Uterus (tissue), 4 donors: ENCODE data around the gene DNMT1. TPM values are rescaled to one million over a fixed set of nuclear protein-coding genes. Genes with fewer than 3 reads are reported as not detected.

Experiments
- DNase-seq, 2 donors: peaks; one replicate each; pipeline ENCODE4 v3.0.0-alpha.2; 2019 to 2020
- H3K27ac ChIP-seq, 2 donors: fragments of 200-600 bp; sonication (generic); 1 replicate in 1 of 2; 2 replicates in 1 of 2; pipeline ENCODE4 v1.5.1; 2016 to 2018
- H3K27me3 ChIP-seq, 2 donors: fragments of 200-600 bp; sonication (generic); one replicate each; pipeline ENCODE4 v1.5.1; 2018 to 2019; ENCODE audit warnings: control low read depth in 1 of 2
- H3K36me3 ChIP-seq, 2 donors: fragments of 200-600 bp; sonication (generic); one replicate each; pipeline ENCODE4 v1.5.1; 2019; ENCODE audit warnings: control low read depth in 1 of 2
- H3K4me1 ChIP-seq, 2 donors: fragments of 200-600 bp; sonication (generic); one replicate each; pipeline ENCODE4 v1.5.1; 2018 to 2019; ENCODE audit warnings: control low read depth in 1 of 2
- H3K4me3 ChIP-seq, 2 donors: fragments of 200-600 bp; sonication (generic); 1 replicate in 1 of 2; 2 replicates in 1 of 2; pipeline ENCODE4 v1.5.1; 2018 to 2019; ENCODE audit warnings: mild to moderate bottlenecking in 1 of 2
- H3K9me3 ChIP-seq, 2 donors: fragments of 200-600 bp; sonication (generic); one replicate each; pipeline ENCODE4 v1.5.1; 2019; ENCODE audit warnings: control low read depth in 1 of 2
- POLR2A ChIP-seq, 2 donors: fragments of 450-650 bp; IDR thresholded peaks; one replicate each; pipeline ENCODE4 v1.6.1; 2016; ENCODE audit warnings: antibody characterized with exemption in 2 of 2, mild to moderate bottlenecking in 1 of 2, moderate library complexity in 1 of 2
- intact Hi-C: fragments of 100-400 bp; cut with DNase I; formaldehyde crosslinking; loops from one replicate; pipeline ENCODE4 v1.15.1; 2023; ENCODE audit warnings: low total_unique reads
- total RNA-seq, 4 donors: library from RNA; depleted of rRNA in 3 of 4; stranded (reverse); fragments of >200 nt in 3 of 4; gene quantifications; one replicate each; pipeline versions ENCODE4 v1.1.0 to v1.2.4, GENCODE V29; 2014 to 2023
- TF ChIP-seq, protein P1 (sequence below), 4 experiments: fragments of 200-600 bp in 2 of 4; fragments of 450-650 bp in 2 of 4; sonication (generic) in 2 of 4; IDR thresholded peaks; one replicate each; pipeline ENCODE4 v1.5.1; 2016 to 2019; ENCODE audit warnings: antibody characterized with exemption in 4 of 4, mild to moderate bottlenecking in 2 of 4, moderate library complexity in 1 of 4
- donor health status: DM: yes; HTN: yes; CAD: no.

Gene DNMT1
- total RNA-seq, 4 donors from 2014 or later = 37.6 to 134 (median 67.9) TPM

DNA sequence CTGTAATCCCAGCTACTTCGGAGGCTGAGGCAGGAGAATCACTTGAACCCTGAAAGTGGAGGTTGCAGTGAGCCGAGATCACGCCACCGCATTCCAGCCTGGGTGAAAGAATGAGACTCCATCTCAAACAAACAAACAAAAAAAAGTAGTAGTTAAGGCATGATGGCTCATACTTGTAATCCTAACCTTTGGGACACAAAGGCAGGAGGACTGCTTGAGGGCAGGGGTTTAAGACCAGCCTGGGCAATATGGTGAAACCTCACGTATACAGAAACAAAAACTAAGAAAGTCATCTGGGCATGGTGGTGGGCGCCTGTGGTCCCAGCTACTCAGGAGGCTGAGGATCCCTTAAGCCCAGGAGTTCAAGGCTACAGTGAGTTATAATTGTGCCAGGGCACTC is 1.8 kb downstream of the DNMT1 start:
- Histone ChIP-seq H3K4me3 (no peak overlapping the region), H3K27ac (no peak overlapping the region), H3K27me3 (no peaks in the 10 kb centered on the region), H3K36me3 (no peaks in the 10 kb centered on the region), H3K9me3 (no peaks in the 10 kb centered on the region), H3K4me1 (peaks cover 0 to 14% of the 10 kb centered on the region in 2 donors)
- no peak for TF ChIP-seq POLR2A (IDR thresholded peaks at IDR 0.05)
- TF ChIP-seq, protein P1, sequence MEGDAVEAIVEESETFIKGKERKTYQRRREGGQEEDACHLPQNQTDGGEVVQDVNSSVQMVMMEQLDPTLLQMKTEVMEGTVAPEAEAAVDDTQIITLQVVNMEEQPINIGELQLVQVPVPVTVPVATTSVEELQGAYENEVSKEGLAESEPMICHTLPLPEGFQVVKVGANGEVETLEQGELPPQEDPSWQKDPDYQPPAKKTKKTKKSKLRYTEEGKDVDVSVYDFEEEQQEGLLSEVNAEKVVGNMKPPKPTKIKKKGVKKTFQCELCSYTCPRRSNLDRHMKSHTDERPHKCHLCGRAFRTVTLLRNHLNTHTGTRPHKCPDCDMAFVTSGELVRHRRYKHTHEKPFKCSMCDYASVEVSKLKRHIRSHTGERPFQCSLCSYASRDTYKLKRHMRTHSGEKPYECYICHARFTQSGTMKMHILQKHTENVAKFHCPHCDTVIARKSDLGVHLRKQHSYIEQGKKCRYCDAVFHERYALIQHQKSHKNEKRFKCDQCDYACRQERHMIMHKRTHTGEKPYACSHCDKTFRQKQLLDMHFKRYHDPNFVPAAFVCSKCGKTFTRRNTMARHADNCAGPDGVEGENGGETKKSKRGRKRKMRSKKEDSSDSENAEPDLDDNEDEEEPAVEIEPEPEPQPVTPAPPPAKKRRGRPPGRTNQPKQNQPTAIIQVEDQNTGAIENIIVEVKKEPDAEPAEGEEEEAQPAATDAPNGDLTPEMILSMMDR (IDR thresholded peaks at IDR 0.05) = no peak
- no peak for DNase-seq
- intact Hi-C loops = no loop called here

DNA sequence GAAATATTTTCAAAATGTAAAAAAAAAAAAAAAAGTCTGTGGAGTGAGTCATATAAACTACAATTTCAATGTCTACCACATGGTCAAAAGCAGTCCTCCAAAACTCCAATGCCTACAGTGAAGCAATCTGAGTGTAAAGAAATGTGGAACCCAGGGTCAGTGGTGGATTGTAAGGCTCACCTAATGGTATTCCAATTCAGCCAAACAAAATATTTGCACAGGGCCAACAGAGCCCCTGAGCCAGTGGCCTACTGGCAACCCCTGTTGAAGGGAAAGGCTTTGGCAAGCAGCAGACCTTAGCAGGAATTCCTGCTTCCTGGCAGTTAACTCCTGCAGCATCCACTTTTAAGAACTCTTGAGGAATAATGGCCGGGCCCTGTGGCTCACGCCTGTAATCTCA is 3.4 kb downstream of the DNMT1 start:
- no peak for TF ChIP-seq POLR2A (IDR thresholded peaks at IDR 0.05)
- TF ChIP-seq, protein P1 (IDR thresholded peaks at IDR 0.05) = no peak
- Histone ChIP-seq H3K9me3 (no peaks in the 10 kb centered on the region), H3K27me3 (no peaks in the 10 kb centered on the region), H3K36me3 (no peaks in the 10 kb centered on the region), H3K4me3 (no peak overlapping the region), H3K27ac (no peak overlapping the region), H3K4me1 (peaks cover 0 to 14% of the 10 kb centered on the region in 2 donors)
- intact Hi-C loops = no loop called here
- peak; percentile 15 to 34 for DNase-seq

- Histone ChIP-seq H3K4me3 (no peak overlapping the region), H3K9me3 (no peaks in the 10 kb centered on the region), H3K36me3 (no peaks in the 10 kb centered on the region), H3K27ac (no peak overlapping the region), H3K27me3 (no peaks in the 10 kb centered on the region), H3K4me1 (peaks cover 0 to 14% of the 10 kb centered on the region in 2 donors)
- intact Hi-C loops = no loop called here
- no peak for DNase-seq
- no peak for TF ChIP-seq POLR2A (IDR thresholded peaks at IDR 0.05)
- TF ChIP-seq, protein P1 (IDR thresholded peaks at IDR 0.05) = no peak
These were observed 4.7 kb downstream of the DNMT1 start for GRCh38 chr19:10190026-10190425.

DNA sequence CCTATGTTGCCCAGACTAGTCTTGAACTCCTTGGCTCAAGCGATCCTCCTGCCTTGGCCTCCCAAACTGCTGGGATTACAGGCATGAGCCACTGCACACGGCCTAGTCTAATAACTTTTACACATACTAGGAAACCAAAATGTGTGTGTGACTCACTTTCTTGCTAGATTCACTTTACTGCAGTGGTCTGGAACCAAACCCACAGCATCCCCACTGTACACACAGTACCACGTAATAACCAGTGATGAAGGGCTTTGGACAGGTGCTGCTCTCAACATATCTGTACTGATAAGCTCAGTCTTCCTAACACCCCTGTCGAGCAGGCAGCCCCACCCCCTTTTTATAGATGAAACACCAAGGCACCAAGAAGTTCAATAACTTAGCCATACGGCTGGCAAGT is 5.1 kb downstream of the DNMT1 start:
- TF ChIP-seq, protein P1 (IDR thresholded peaks at IDR 0.05) = no peak
- TF ChIP-seq POLR2A (IDR thresholded peaks at IDR 0.05) = no peak
- Histone ChIP-seq H3K4me1 (peaks cover 0 to 14% of the 10 kb centered on the region in 2 donors), H3K27me3 (no peaks in the 10 kb centered on the region), H3K4me3 (no peak overlapping the region), H3K36me3 (no peaks in the 10 kb centered on the region), H3K27ac (no peak overlapping the region), H3K9me3 (no peaks in the 10 kb centered on the region)
- intact Hi-C loops = no loop called here
- no peak for DNase-seq

DNA sequence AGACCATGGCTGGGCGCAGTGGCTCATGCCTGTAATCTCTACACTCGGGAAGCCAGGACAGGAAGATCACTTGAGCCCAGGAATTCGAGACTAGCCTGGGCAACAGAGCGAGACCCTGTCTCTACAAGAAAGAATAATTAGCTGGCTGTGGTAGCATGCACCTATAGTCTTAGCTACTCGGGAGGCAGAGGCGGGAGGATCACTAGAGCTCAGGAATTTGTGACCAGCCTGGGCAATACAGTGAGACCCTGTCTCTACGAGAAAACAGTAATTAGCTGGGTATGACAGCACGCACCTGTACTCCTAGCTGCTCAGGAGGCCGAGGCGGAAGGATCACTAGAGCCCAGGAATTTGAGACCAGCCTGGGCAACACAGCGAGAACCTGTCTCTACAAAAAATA is 7.4 kb downstream of the DNMT1 start:
- no peak overlapping the region for H3K27ac ChIP-seq
- no peaks in the 10 kb centered on the region for H3K27me3 ChIP-seq
- no peaks in the 10 kb centered on the region for H3K9me3 ChIP-seq
- intact Hi-C loops = no loop called here
- no peaks in the 10 kb centered on the region for H3K36me3 ChIP-seq
- DNase-seq = no peak
- H3K4me3 ChIP-seq = no peak overlapping the region
- peaks cover 0 to 6% of the 10 kb centered on the region in 2 donors for H3K4me1 ChIP-seq
- TF ChIP-seq, protein P1 (IDR thresholded peaks at IDR 0.05) = no peak
- no peak for TF ChIP-seq POLR2A (IDR thresholded peaks at IDR 0.05)
